ENCODE data around the gene CSGALNACT2. TPM values are rescaled to one million over a fixed set of nuclear protein-coding genes. Genes with fewer than 3 reads are reported as not detected.

The CSGALNACT2 gene
- total RNA-seq, 1 donor from 2014 or later: 14.8 TPM

GRCh38 chr10:43220657-43221418 lies 82.6 kb downstream of the CSGALNACT2 start:
- Mint-ChIP-seq H3K9me3 (no peaks in the 10 kb centered on the region), H3K27ac (no peak overlapping the region), H3K36me3 (no peaks in the 10 kb centered on the region), H3K4me3 (no peak overlapping the region), H3K27me3 (ENCODE audit: low read depth) (peaks cover 55% of the 10 kb centered on the region), H3K4me1 (no peaks in the 10 kb centered on the region)
- no peak for DNase-seq (ENCODE audit: low spot score in 2 of 2, unreplicated experiment in 2 of 2)
- TF ChIP-seq, protein P1, sequence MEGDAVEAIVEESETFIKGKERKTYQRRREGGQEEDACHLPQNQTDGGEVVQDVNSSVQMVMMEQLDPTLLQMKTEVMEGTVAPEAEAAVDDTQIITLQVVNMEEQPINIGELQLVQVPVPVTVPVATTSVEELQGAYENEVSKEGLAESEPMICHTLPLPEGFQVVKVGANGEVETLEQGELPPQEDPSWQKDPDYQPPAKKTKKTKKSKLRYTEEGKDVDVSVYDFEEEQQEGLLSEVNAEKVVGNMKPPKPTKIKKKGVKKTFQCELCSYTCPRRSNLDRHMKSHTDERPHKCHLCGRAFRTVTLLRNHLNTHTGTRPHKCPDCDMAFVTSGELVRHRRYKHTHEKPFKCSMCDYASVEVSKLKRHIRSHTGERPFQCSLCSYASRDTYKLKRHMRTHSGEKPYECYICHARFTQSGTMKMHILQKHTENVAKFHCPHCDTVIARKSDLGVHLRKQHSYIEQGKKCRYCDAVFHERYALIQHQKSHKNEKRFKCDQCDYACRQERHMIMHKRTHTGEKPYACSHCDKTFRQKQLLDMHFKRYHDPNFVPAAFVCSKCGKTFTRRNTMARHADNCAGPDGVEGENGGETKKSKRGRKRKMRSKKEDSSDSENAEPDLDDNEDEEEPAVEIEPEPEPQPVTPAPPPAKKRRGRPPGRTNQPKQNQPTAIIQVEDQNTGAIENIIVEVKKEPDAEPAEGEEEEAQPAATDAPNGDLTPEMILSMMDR (IDR thresholded peaks at IDR 0.05; ENCODE audit: unreplicated experiment): no peak

DNA sequence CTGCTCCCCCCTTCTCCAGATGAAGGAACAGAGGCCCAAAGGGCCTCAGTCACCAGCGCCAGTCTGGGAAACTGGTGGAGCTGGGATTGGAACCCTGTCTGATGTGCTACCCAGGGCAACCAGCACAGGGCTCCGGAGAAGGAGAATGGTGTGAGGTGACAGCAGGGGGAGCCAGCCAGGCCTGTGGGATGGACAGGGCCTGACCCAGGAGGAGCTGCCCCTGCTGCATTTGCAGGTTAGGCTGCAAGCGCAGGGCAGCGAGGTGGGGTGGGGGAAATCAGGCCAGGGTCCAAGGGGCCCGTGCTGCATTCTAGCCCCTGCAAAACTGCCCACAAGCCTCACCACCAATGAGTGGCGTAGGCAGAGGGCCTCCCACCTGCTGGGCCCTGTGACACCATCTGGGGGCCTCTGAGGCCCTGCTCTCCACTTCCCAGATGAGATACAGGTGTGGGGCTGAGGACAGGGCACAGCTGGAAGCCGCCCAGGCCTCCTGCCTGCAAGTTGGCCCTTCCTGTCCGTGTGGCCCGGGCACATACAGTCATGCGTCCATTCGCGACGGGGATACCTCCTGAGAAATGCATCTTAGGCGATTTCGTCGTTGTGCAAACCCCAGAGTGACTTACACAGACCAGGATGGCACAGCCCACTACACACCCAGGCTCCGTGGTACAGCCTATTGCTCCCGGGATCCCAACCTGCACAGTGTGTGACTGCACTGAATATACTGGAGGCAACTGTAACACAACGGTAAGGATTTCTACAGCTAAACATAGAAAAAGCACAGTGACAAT lies 83.4 kb downstream of the CSGALNACT2 start:
- Mint-ChIP-seq H3K4me1 (no peaks in the 10 kb centered on the region), H3K36me3 (no peaks in the 10 kb centered on the region), H3K9me3 (no peaks in the 10 kb centered on the region), H3K27ac (no peak overlapping the region), H3K27me3 (ENCODE audit: low read depth) (peaks cover 60% of the 10 kb centered on the region), H3K4me3 (no peak overlapping the region)
- DNase-seq (ENCODE audit: low spot score in 2 of 2, unreplicated experiment in 2 of 2): peak in 1 of 2 experiments; percentile 8
- TF ChIP-seq, protein P1 (IDR thresholded peaks at IDR 0.05; ENCODE audit: unreplicated experiment): no peak

DNA sequence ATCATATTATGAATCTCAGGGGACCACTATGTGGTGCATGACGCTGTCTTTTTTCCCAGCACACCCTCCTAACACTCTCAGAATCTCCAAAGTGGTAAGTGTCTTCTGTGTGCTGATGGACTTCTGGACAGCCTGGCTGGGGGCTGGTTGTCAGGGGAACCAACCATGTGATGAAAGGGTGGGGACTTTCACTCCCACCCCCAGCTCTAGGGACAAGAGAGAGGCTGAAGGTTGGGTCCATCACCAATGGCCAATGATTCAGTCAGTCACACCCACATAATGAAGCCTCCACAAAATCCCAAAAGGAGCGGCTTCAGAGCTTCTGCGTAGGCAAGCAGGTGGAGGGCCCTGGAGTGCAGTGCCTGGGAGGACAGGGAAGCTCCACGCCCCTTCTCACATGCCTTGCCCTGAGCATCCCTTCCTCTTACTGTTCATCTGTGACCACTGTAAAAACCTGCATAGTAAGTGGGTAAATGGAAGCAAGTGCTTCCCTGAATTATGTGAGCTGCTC lies 84.0 kb downstream of the CSGALNACT2 start:
- H3K4me1 Mint-ChIP-seq: no peaks in the 10 kb centered on the region
- no peak overlapping the region for H3K27ac Mint-ChIP-seq
- peak in 1 of 2 experiments; percentile 2 for DNase-seq (ENCODE audit: low spot score in 2 of 2, unreplicated experiment in 2 of 2)
- no peak overlapping the region for H3K4me3 Mint-ChIP-seq
- H3K9me3 Mint-ChIP-seq: no peaks in the 10 kb centered on the region
- peaks cover 63% of the 10 kb centered on the region for H3K27me3 Mint-ChIP-seq (ENCODE audit: low read depth)
- TF ChIP-seq, protein P1 (IDR thresholded peaks at IDR 0.05; ENCODE audit: unreplicated experiment): no peak
- H3K36me3 Mint-ChIP-seq: no peaks in the 10 kb centered on the region

DNA sequence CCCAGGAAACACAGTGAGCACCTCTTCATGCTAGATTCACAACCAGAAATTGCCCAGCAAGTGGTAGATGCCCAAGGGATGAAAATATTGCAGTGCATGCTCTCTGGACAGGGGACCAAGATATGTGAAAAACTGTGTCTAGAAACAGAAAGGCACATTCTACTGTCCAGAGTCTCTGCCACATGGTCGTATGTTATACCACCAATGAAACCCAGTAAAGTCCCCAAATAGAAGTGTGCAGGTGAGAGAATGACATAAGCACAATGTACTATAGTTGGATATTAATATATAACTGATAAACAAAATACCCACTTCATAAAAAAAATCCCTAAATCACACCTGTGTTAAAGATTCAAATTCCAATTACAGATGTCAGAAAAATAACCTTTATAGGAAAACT lies 84.8 kb downstream of the CSGALNACT2 start:
- DNase-seq (ENCODE audit: low spot score in 2 of 2, unreplicated experiment in 2 of 2): no peak
- Mint-ChIP-seq H3K27me3 (ENCODE audit: low read depth) (peaks cover 63% of the 10 kb centered on the region), H3K4me1 (no peaks in the 10 kb centered on the region), H3K27ac (no peak overlapping the region), H3K36me3 (no peaks in the 10 kb centered on the region), H3K4me3 (no peak overlapping the region), H3K9me3 (no peaks in the 10 kb centered on the region)
- TF ChIP-seq, protein P1 (IDR thresholded peaks at IDR 0.05; ENCODE audit: unreplicated experiment): no peak

GRCh38 chr10:43224321-43224720 lies 86.1 kb downstream of the CSGALNACT2 start:
- no peaks in the 10 kb centered on the region for H3K9me3 Mint-ChIP-seq
- no peaks in the 10 kb centered on the region for H3K36me3 Mint-ChIP-seq
- no peak overlapping the region for H3K4me3 Mint-ChIP-seq
- no peak for DNase-seq (ENCODE audit: low spot score in 2 of 2, unreplicated experiment in 2 of 2)
- peaks cover 71% of the 10 kb centered on the region for H3K27me3 Mint-ChIP-seq (ENCODE audit: low read depth)
- peaks cover 3% of the 10 kb centered on the region for H3K4me1 Mint-ChIP-seq
- no peak overlapping the region for H3K27ac Mint-ChIP-seq
- TF ChIP-seq, protein P1 (IDR thresholded peaks at IDR 0.05; ENCODE audit: unreplicated experiment): no peak
